Frontal cortex (tissue), 4 donors: ENCODE measurements around the gene TNPO3. TPM values are rescaled to one million over a fixed set of nuclear protein-coding genes. Genes with fewer than 3 reads are reported as not detected.

Source experiments
- DNase-seq, 2 donors: peaks; one replicate each; pipeline ENCODE4 v3.0.0; 2012; ENCODE audit warnings: low spot score in 2 of 2
- FAIRE-seq: peaks from 2 replicates; lab custom pipeline; 2012; peaks lifted over from hg19 to GRCh38; lab: Jason Lieb, UNC
- total RNA-seq: library from RNA; depleted of rRNA; stranded (reverse); fragments of >200 nt; gene quantifications from one replicate; pipeline ENCODE4 v1.2.3, GENCODE V29; 2014
- donor health status: control.
- donor health status: control.
- donor health status: control.

TNPO3 gene
- 101 TPM for total RNA-seq

DNA sequence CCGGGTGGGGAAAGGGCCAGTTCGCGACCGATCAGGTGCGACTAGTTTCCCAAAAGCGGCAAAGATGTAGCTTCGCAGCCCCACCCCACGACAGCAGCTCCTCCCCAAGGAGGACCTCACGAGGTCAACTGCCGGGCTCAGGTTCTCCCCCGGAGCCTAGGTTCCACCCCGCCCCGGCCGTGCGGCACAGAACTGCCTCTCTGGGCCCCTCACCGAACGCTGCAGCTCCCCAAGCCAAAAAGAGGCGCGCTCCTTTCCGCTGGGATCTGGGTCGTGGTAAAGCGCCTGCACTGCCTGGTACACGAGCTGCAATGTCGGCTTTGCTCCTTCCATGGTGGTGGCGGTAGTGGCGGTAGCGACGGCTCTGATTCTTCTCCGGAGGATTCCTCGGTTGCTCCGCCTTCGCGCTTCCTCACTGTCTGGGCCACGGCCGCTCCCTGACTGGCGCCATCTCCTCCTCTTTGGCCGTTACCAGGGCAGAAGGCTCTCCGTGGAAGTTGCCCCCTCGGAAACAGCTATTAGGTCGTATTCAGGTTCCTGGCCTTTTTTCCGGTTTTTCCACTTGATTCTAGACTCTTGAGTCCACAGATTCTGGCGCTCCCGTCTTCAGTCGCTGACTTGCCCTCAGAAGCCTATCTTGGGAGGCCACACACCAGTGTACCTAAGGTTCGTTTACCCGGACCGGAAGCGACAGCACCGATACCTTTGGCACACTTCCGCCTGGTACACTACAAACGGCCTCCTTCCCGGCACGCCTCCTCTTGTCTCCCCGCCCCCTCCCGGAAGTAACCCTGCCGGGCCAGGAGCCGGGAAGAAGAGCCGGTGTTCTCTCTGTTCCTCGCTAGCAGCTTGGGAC is at the start of gene TNPO3:
Gene TNPO3 (minus strand): TSS at position 674 of the 856 bp plus-strand sequence. CDS start 341 bp downstream, at position 333.
- DNase-seq: peak; percentile 77 to 90
- FAIRE-seq: no peak

- no peak for FAIRE-seq
- DNase-seq: no peak
Observed at GRCh38 chr7:129103561-129104324, 48.8 kb upstream of the TNPO3 start.

DNA sequence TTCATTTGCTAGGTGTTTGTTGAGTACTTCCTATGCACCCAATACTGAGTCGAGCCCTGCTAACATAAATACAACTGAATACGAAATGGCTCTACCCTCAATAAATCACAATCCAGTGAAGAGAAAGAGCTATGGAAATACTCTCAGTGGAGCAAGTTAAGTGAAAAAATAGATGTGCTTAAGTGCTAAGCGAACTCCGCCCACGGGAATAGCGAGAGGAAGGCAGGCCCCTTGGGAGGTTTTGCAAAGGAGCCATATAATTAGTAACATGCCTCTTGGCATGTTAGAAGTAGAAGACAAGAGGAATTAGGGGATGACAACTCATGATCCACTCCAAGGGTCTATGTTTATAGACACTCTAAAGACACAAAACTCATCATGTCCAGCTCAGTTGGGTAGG is 46.8 kb upstream of the TNPO3 start:
- no peak for FAIRE-seq
- DNase-seq: no peak

DNA sequence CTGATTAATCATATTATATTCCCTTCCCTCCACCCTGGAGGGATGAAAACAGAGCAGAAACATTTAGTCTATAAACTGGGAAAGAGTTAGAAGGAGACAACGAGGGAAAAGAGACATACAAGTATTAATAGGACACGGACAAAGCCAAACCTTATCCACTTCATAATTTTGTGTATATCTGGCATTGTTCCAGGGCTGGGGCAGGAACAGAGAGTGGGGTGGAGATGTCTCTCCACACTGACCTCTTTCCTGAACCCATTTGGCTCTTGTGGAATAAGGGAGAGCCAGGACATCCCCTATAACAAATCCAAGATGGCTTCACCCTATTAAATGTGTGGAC is 45.9 kb upstream of the TNPO3 start:
- FAIRE-seq: no peak
- DNase-seq: no peak

GRCh38 chr7:129098409-129099084 is 43.6 kb upstream of the TNPO3 start:
- DNase-seq: no peak
- no peak for FAIRE-seq

DNA sequence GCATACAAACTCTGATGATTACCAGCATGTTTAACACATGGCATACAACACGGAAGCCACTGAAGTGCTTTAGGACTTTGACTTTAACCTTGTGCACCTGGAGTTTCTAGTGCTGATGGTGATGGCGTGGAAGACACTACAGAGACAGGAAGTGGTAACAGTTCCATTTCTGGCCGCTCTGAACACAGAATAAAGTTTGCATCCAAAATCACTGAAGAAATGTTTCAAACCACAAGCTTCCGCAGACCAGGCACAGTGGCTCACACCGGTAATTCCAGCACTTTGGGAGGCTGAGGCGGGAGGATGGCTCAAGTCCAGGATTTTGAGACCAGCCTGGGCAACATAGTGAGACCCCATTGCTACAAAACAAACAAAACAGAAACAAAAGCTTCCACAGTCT is 40.3 kb upstream of the TNPO3 start:
- no peak for FAIRE-seq
- no peak for DNase-seq

- no peak for FAIRE-seq
- no peak for DNase-seq
Observed at GRCh38 chr7:129094501-129094900, 39.6 kb upstream of the TNPO3 start.

GRCh38 chr7:129093867-129094456 is 39.1 kb upstream of the TNPO3 start:
- DNase-seq: no peak
- FAIRE-seq: no peak

GRCh38 chr7:129091484-129092002 is 36.6 kb upstream of the TNPO3 start:
- DNase-seq: peak; percentile 29 to 66
- no peak for FAIRE-seq

- DNase-seq (no peak), FAIRE-seq (no peak)
Observed at GRCh38 chr7:129090300-129090907, 35.5 kb upstream of the TNPO3 start.

DNA sequence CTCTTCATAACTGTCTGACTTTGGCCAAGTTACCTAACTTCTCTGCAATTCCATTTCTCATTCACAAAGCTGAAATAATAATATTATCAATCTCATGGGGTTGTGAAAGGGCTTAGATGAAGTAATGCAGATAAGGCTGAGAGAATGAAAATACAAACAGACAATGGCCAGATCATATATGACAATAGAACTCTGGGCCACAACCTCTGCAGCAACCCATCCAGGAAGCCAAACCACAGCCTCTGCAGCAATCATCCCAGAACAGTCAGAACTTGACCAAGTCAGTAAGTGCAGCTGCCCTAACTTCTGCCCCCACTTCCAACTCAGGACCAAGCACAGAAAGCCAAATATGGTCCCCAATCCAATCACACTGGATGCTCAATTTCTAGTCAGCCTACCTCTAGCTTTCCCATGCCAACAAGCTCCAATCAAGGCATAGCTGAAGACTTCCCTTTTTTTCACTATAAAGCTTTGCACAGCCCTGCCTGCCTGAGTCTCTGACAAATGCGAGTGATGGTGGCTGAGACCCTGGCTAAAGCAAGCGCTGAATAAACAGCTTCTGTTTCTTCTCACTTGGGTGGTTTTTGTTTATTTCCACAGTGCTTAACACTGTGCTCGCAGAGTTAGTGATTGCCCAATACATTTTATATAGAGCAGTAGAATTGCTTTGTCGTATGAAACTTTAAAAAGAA is 34.8 kb upstream of the TNPO3 start:
- DNase-seq (no peak), FAIRE-seq (no peak)

DNA sequence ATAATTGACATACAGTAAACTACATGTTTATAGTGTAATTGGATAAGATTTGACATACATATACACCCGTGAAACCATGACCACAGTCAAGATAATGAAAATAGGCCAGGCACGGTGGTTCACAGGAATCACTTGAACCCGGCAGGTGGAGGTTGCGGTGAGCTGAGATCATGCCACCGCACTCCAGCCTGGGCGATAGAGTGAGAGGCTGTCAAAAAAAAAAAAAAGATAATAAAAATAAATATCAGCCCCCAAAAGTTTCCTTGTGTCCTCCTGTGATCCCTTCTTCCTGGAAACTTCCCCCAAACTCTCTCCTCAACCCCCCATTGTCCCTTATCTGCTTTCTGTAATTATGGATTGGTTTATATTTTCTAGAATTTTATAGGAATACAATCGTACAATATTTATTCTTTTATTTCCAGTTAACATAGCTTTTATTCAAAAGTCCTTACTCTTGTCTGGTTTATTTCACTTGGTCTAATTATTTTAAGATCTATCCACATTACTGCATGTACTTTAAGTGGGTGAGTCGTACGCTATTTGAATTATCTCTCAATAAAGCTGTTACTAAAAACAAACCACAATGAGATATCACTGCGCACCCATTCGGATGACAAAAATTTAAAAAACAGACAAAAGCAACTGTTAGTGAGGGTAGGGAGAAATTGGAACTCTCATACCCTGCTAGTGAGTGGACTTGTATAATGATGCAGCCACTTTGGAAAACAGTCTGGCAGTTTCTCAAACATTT is 30.1 kb upstream of the TNPO3 start:
- DNase-seq: no peak
- FAIRE-seq: no peak

DNA sequence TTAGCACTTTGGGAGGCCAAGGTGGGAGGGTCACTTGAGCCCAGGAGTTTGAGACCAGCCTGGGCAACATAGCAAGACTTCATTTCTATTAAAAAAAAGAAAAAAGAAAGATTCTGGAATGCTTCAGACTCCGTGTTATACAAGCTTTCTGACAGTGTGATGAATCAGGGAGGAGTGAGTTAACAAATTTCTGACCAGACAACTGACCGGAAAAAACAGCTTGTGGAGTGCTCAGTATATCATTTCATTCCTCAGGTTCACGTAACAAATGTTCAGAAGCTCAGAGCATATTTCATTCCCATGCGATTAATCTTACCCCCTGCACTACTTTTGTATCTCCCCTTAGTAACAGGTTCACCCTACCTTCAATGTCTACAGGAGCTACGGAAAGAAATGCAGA is 28.6 kb upstream of the TNPO3 start:
- no peak for FAIRE-seq
- no peak for DNase-seq

- FAIRE-seq: no peak
- DNase-seq: no peak
Observed at GRCh38 chr7:129078455-129078854, 23.5 kb upstream of the TNPO3 start.

DNA sequence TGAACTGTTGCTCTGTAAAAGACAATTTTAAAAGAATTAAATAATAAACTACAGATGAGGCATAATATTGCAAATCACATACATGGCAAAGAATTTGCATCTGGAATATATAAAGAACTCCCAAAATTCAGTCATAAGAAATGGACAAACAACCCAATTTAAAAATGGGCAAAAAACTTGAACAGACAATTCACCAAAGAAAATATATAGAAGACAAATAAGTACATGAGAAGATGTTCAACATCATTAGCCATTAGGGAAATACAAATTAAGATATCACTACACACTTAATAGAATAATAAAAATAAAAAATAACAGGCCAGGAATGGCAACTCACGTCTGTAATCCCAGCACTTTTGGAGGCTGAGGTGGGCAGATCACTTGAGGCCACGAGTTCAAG is 22.0 kb upstream of the TNPO3 start:
- no peak for FAIRE-seq
- no peak for DNase-seq

DNA sequence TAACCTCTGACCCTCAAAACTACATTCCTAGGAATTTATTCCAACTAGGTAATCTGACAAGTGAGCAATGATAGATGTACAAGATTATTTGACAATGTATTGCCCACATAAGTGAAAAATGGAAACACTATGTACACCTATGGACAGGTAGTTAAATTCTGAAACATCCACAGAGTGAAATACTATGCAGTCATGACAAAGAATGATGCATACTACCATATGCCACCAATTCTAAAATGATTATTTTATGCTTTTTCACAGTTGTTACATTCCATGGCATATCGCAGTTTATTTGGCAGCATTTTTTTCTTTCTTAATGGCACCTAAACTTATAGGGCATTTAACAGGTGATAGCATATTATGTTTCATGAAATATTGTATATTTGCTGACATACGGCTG is 20.1 kb upstream of the TNPO3 start:
- DNase-seq (no peak), FAIRE-seq (no peak)

DNA sequence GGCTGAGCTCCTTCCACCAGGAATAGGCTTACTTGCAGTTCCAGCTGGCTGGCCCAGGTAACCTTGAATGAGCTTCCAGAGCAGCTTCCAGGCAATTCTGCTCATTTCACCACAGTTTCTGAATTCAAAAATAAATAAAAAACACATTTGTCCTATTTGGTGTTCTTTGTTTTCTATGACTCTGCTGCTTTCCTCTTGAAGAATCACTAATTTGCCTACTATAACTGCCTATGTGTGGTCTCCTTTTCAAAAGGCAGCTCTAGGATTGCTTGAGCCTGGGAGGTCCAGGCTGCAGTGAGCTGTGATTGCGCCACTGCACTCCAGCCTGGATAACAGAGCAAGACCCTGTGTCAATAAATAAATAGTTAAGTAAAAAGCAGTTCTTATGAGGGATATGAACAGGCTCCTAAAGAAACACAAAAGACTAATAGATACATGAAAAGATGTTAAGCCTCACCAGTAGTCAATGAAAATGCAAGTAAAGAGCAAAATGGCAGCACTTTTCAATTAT is 19.5 kb upstream of the TNPO3 start:
- DNase-seq (no peak), FAIRE-seq (no peak)

- DNase-seq (no peak), FAIRE-seq (no peak)
Observed at GRCh38 chr7:129073738-129074137, 18.8 kb upstream of the TNPO3 start.
